SU-DHL-6 (cell line): ENCODE measurements around the gene RCAN3.

ENCODE experiments used
- H2AFZ ChIP-seq: fragments of 200-600 bp; sonication (generic); 2 replicates; pipeline ENCODE4 v1.6.1; 2014; ENCODE audit warnings: low read depth, mild to moderate bottlenecking, moderate library complexity, mixed read lengths, antibody characterized with exemption, low read length; ENCODE audit not compliant: severe bottlenecking
- H3F3A ChIP-seq: fragments of 200-600 bp; shearing (Covaris generic); 2 replicates; pipeline ENCODE4 v1.6.0; 2016; ENCODE audit warnings: antibody characterized with exemption, mild to moderate bottlenecking; ENCODE audit not compliant: insufficient read depth
- H3K27ac ChIP-seq: fragments of 200-600 bp; sonication (generic); 2 replicates; pipeline ENCODE4 v1.5.1; 2016; ENCODE audit warnings: low read depth, mild to moderate bottlenecking, low read length, moderate library complexity, mixed read lengths
- H3K27me3 ChIP-seq: fragments of 200-600 bp; sonication (generic), shearing (Covaris generic); 2 replicates; pipeline ENCODE4 v1.6.0; 2014; ENCODE audit warnings: mild to moderate bottlenecking, low read length
- H3K36me3 ChIP-seq: fragments of 200-600 bp; sonication (generic); 2 replicates; pipeline ENCODE4 v1.6.1; 2014; ENCODE audit warnings: mild to moderate bottlenecking, low read length, mixed read lengths
- H3K4me2 ChIP-seq: fragments of 300-600, 200-600 bp; shearing (Covaris generic), sonication (generic); 2 replicates; pipeline ENCODE4 v1.6.0; 2014; ENCODE audit warnings: low read length, low read depth, mild to moderate bottlenecking; ENCODE audit not compliant: poor library complexity, severe bottlenecking
- H3K4me3 ChIP-seq: fragments of 200-600 bp; sonication (generic); 2 replicates; pipeline ENCODE4 v1.5.1; 2014; ENCODE audit warnings: antibody characterized with exemption, low read length, mild to moderate bottlenecking, mixed read lengths; ENCODE audit not compliant: insufficient read depth, poor library complexity, severe bottlenecking
- H3K79me2 ChIP-seq: fragments of 200-600 bp; sonication (generic); 2 replicates; pipeline ENCODE4 v1.6.1; 2014; ENCODE audit warnings: mild to moderate bottlenecking, low read length, moderate library complexity; ENCODE audit not compliant: insufficient read depth
- H3K9ac ChIP-seq: fragments of 200-600 bp; sonication (generic); 2 replicates; pipeline ENCODE4 v1.7.0; 2014; ENCODE audit warnings: mild to moderate bottlenecking, low read length
- H3K9me2 ChIP-seq: fragments of 200-600 bp; sonication (generic); replicated peaks from 2 replicates; pipeline ENCODE4 v1.6.1; 2014; ENCODE audit warnings: low read length; ENCODE audit not compliant: insufficient read depth
- H3K9me3 ChIP-seq: fragments of 200-600 bp; sonication (generic); 2 replicates; pipeline ENCODE4 v1.6.1; 2014; ENCODE audit warnings: low read length, mixed read lengths; ENCODE audit not compliant: insufficient read depth
- H4K20me1 ChIP-seq: fragments of 200-600 bp; sonication (generic); 2 replicates; pipeline ENCODE4 v1.6.1; 2014; ENCODE audit warnings: low read depth, mild to moderate bottlenecking, antibody characterized with exemption, low read length, moderate library complexity, mixed read lengths
- CTCF ChIP-seq: fragments of 200-600 bp; sonication (generic); IDR thresholded peaks from one replicate; pipeline ENCODE4 v1.5.1; 2017; ENCODE audit warnings: antibody characterized with exemption, mild to moderate bottlenecking, low read length, moderate library complexity; ENCODE audit not compliant: insufficient read depth, poor library complexity, severe bottlenecking
- EZH2phosphoT487 ChIP-seq: fragments of 200-600 bp; sonication (generic), shearing (Covaris generic); conservative IDR thresholded peaks from 2 replicates; pipeline ENCODE4 v1.6.1; 2018; ENCODE audit warnings: mild to moderate bottlenecking, antibody characterized with exemption, low read length, moderate library complexity, mixed read lengths

Gene RCAN3

GRCh38 chr1:24481101-24481500 is 21.5 kb upstream of the RCAN3 start:
- H3K4me3 ChIP-seq = no peak overlapping the region
- TF ChIP-seq EZH2phosphoT487 (no peak), CTCF (no peak)
- no peaks in the 10 kb centered on the region for H3K36me3 ChIP-seq
- H3K9ac ChIP-seq = no peak overlapping the region
- H3K27ac ChIP-seq = peak overlapping the region; percentile 33; the same call in 1 of the 2 replicates
- no peaks in the 10 kb centered on the region for H3K27me3 ChIP-seq
- no peaks in the 10 kb centered on the region for H3K79me2 ChIP-seq
- H4K20me1 ChIP-seq = no peaks in the 10 kb centered on the region
- no peaks in the 10 kb centered on the region for H3F3A ChIP-seq
- H3K4me2 ChIP-seq = peak overlapping the region; percentile 23
- no peaks in the 10 kb centered on the region for H3K9me3 ChIP-seq
- H3K9me2 ChIP-seq = no peaks in the 10 kb centered on the region
- peak overlapping the region; percentile 79 for H2AFZ ChIP-seq

DNA sequence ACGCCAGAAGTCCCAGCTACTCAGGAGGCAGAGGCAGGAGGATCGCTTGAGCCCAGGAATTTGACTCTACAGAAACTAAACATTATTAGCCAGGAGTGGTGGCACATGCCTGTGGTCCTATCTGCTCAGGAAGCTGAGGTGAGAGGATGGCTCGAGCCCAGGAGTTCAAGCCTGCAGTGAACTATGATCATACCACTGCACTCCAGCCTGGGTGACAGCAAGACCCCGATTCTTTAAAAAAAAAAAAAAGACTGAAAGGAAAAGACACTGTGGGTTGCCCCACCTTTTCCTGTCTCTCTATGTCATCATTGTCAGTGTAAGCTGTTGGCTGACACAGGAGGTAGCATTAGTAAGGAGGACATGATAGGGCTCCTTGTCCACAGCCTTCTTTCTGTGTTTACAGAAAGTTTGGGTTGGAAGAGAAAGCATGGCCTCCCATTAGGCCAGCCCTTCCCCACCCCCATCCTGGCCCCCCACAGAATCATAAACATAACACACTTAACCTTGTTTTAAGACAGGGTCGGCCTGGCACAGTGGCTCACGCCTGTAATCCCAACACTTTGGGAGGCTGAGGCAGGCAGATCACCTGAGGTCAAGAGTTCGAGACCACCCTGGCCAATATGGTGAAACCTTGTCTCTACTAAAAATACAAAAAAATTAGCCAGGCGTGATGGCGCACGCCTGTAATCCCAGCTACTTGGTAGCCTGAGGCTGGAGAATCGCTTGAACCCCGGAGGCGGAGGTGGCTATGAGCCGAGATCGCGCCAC is 20.6 kb upstream of the RCAN3 start:
- Histone ChIP-seq H3K27me3 (no peaks in the 10 kb centered on the region), H3K9ac (no peak overlapping the region), H3K4me2 (no peak overlapping the region), H3K27ac (peak overlapping the region; percentile 33; the same call in 1 of the 2 replicates), H2AFZ (peak overlapping the region; percentile 79), H3K9me2 (no peaks in the 10 kb centered on the region), H3K79me2 (no peaks in the 10 kb centered on the region), H3K9me3 (no peaks in the 10 kb centered on the region), H3F3A (no peaks in the 10 kb centered on the region), H3K4me3 (no peak overlapping the region), H4K20me1 (no peaks in the 10 kb centered on the region), H3K36me3 (no peaks in the 10 kb centered on the region)
- TF ChIP-seq EZH2phosphoT487 = no peak
- no peak for TF ChIP-seq CTCF

- TF ChIP-seq CTCF = no peak
- TF ChIP-seq EZH2phosphoT487 = no peak
- Histone ChIP-seq H3F3A (no peaks in the 10 kb centered on the region), H3K9me3 (no peaks in the 10 kb centered on the region), H4K20me1 (no peaks in the 10 kb centered on the region), H3K4me3 (no peak overlapping the region), H3K9ac (no peak overlapping the region), H3K36me3 (no peaks in the 10 kb centered on the region), H3K9me2 (no peaks in the 10 kb centered on the region), H3K27me3 (no peaks in the 10 kb centered on the region), H3K27ac (no peak overlapping the region), H3K79me2 (no peaks in the 10 kb centered on the region), H2AFZ (no peak overlapping the region), H3K4me2 (no peak overlapping the region)
Measured at GRCh38 chr1:24483441-24483840, 19.2 kb upstream of the RCAN3 start.
